ENCODE data around the gene COL5A1.

GRCh38 chr9:134597041-134597913 is 44.3 kb upstream of the COL5A1 start:
- TF ChIP-seq, protein P1, sequence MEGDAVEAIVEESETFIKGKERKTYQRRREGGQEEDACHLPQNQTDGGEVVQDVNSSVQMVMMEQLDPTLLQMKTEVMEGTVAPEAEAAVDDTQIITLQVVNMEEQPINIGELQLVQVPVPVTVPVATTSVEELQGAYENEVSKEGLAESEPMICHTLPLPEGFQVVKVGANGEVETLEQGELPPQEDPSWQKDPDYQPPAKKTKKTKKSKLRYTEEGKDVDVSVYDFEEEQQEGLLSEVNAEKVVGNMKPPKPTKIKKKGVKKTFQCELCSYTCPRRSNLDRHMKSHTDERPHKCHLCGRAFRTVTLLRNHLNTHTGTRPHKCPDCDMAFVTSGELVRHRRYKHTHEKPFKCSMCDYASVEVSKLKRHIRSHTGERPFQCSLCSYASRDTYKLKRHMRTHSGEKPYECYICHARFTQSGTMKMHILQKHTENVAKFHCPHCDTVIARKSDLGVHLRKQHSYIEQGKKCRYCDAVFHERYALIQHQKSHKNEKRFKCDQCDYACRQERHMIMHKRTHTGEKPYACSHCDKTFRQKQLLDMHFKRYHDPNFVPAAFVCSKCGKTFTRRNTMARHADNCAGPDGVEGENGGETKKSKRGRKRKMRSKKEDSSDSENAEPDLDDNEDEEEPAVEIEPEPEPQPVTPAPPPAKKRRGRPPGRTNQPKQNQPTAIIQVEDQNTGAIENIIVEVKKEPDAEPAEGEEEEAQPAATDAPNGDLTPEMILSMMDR (conservative IDR thresholded peaks at IDR 0.05 in 1 of 2, IDR thresholded peaks at IDR 0.05 in 1 of 2; ENCODE audit: low read depth in 1 of 2, low read length in 2 of 2), result no peak
- TF ChIP-seq EZH2 (IDR thresholded peaks at IDR 0.05; ENCODE audit: low read length, missing control alignments), result no peak

Data from fibroblast of lung (primary cell).